Smooth muscle cell (in vitro differentiated cells): ENCODE data around the gene CARD19. TPM values are rescaled to one million over a fixed set of nuclear protein-coding genes. Genes with fewer than 3 reads are reported as not detected.

Source experiments
- DNase-seq: peaks from one replicate; lab custom pipeline; 2025; ENCODE audit not compliant: unreplicated experiment; lab: John Stamatoyannopoulos, UW
- H2AFZ ChIP-seq: fragments of 200-600 bp; sonication (generic); 2 replicates; pipeline ENCODE4 v1.6.0; 2016; ENCODE audit warnings: antibody characterized with exemption, low read depth, mild to moderate bottlenecking
- H3F3A ChIP-seq: fragments of 200-600 bp; sonication (generic); 2 replicates; pipeline ENCODE4 v1.6.0; 2017; ENCODE audit warnings: antibody characterized with exemption, low read depth
- H3K27ac ChIP-seq: fragments of 200-600 bp; sonication (generic); 2 replicates; pipeline ENCODE4 v1.5.1; 2016; ENCODE audit warnings: low read depth, mild to moderate bottlenecking
- H3K27me3 ChIP-seq: fragments of 200-600 bp; sonication (generic); 2 replicates; pipeline ENCODE4 v1.6.1; 2016; ENCODE audit warnings: low read depth, mild to moderate bottlenecking
- H3K36me3 ChIP-seq: fragments of 200-600 bp; sonication (generic); 2 replicates; pipeline ENCODE4 v1.5.1; 2016; ENCODE audit warnings: low read depth
- H3K4me1 ChIP-seq: fragments of 200-600 bp; sonication (generic); 2 replicates; pipeline ENCODE4 v1.5.1; 2016; ENCODE audit warnings: low read depth
- H3K4me2 ChIP-seq: fragments of 200-600 bp; sonication (generic); 2 replicates; pipeline ENCODE4 v1.6.0; 2016; ENCODE audit warnings: mild to moderate bottlenecking
- H3K4me3 ChIP-seq: fragments of 200-600 bp; sonication (generic); 2 replicates; pipeline ENCODE4 v1.5.1; 2016; ENCODE audit warnings: mild to moderate bottlenecking
- H3K79me2 ChIP-seq: fragments of 200-600 bp; sonication (generic); 2 replicates; pipeline ENCODE4 v1.6.0; 2016; ENCODE audit warnings: low read depth, mild to moderate bottlenecking
- H3K9ac ChIP-seq: fragments of 200-600 bp; sonication (generic); 2 replicates; pipeline ENCODE4 v1.6.0; 2016; ENCODE audit warnings: low read depth
- H3K9me3 ChIP-seq: fragments of 200-600 bp; sonication (generic); replicated peaks from 2 replicates; pipeline ENCODE4 v1.5.1; 2016; ENCODE audit warnings: low read depth
- H4K20me1 ChIP-seq: fragments of 200-600 bp; sonication (generic); 2 replicates; pipeline ENCODE4 v1.6.0; 2016; ENCODE audit warnings: low read depth
- WGBS: methylation state at CpG from one replicate; pipeline ENCODE4 v1.1.7; 2016; ENCODE audit warnings: low lambda C conversion rate; 5-methylcytosine and 5-hydroxymethylcytosine counted together
- polyA plus RNA-seq: library from polyadenylated mRNA; unstranded; fragments of >200 nt; fragmentation: Nextera tagmentation; extraction: Ambion mirVana; gene quantifications from 2 replicates; pipeline ENCODE4 v1.2.1, GENCODE V29; 2016
- total RNA-seq: library from RNA; depleted of rRNA; stranded (reverse); fragments of >200 nt; gene quantifications from 2 replicates; pipeline ENCODE4 v1.2.3, GENCODE V29; 2014
- TF ChIP-seq, protein P1 (sequence below): fragments of 200-600 bp; sonication (generic); IDR thresholded peaks from 2 replicates; pipeline ENCODE4 v1.5.1; 2017; ENCODE audit warnings: borderline replicate concordance, mild to moderate bottlenecking, antibody characterized with exemption; ENCODE audit not compliant: insufficient read depth, poor library complexity, severe bottlenecking

Gene CARD19
- total and polyA plus RNA-seq, 2 experiments from 2014 or later: 86.0 to 88.1 TPM

DNA sequence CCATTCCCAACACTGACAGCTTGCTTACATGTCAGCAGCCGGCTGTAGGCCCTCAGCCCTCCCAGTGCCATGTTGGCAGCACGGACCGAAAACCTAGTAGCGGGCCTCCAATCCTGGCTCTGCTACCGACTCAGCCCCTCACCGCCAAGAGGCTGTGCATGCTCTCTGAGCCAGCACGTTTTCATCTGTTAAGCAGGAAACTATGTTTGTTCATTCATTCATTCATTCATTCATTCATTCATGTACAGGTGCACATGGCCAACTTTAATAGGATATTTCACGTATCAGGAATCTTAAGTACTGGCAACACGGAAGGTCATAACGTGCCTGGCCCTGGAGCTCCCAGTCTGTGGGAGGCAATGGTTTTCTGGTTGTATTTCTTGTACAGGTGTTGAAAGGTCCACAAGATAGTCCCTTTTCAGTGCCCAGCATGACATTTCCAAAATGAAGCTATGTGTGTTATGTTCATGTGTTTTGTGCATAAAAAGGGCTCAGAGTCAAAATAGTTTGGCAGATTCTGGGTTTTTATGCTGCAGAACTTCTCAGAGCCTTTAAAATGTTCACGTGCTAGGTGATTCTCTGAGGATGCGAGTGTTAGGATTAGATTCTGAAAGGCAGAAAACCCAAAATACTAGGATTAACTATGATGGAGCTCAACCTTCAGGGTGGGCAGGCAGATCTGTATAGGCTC, 19.8 kb upstream of the CARD19 start:
- H3K4me1 ChIP-seq: no peaks in the 10 kb centered on the region
- no peaks in the 10 kb centered on the region for H4K20me1 ChIP-seq
- H3K9me3 ChIP-seq: no peaks in the 10 kb centered on the region
- H3K9ac ChIP-seq: no peak overlapping the region
- H3F3A ChIP-seq: peaks cover 8% of the 10 kb centered on the region
- no peaks in the 10 kb centered on the region for H3K27me3 ChIP-seq
- no peak overlapping the region for H2AFZ ChIP-seq
- H3K4me3 ChIP-seq: no peak overlapping the region
- no peak for DNase-seq
- no peak overlapping the region for H3K27ac ChIP-seq
- TF ChIP-seq, protein P1, sequence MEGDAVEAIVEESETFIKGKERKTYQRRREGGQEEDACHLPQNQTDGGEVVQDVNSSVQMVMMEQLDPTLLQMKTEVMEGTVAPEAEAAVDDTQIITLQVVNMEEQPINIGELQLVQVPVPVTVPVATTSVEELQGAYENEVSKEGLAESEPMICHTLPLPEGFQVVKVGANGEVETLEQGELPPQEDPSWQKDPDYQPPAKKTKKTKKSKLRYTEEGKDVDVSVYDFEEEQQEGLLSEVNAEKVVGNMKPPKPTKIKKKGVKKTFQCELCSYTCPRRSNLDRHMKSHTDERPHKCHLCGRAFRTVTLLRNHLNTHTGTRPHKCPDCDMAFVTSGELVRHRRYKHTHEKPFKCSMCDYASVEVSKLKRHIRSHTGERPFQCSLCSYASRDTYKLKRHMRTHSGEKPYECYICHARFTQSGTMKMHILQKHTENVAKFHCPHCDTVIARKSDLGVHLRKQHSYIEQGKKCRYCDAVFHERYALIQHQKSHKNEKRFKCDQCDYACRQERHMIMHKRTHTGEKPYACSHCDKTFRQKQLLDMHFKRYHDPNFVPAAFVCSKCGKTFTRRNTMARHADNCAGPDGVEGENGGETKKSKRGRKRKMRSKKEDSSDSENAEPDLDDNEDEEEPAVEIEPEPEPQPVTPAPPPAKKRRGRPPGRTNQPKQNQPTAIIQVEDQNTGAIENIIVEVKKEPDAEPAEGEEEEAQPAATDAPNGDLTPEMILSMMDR: no peak
- H3K4me2 ChIP-seq: no peak overlapping the region
- H3K79me2 ChIP-seq: no peaks in the 10 kb centered on the region
- 96% methylated on average over 12 of the region's 12 CpGs for WGBS
- no peaks in the 10 kb centered on the region for H3K36me3 ChIP-seq

DNA sequence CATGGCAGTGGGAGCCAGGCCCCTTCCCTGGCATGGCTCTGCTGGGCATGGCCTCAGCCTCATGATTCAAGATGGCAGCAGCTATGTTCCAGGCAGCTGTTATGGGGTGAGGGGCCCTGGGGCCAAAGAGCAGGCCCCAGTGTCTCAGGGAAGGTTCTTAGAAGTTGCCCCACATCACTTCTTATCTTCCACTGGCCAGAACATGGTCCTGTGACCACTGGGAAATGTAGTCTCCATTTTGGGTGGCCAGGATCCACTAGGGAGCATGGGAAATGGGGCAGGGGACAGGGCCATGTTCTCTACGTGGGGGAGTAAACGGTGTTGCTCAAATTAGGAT, 19.3 kb upstream of the CARD19 start:
- WGBS: 95% methylated on average over 2 of the region's 2 CpGs
- Histone ChIP-seq H2AFZ (no peak overlapping the region), H3K36me3 (no peaks in the 10 kb centered on the region), H3K4me3 (no peak overlapping the region), H3K27me3 (no peaks in the 10 kb centered on the region), H3K9ac (no peak overlapping the region), H3F3A (peaks cover 8% of the 10 kb centered on the region), H3K4me2 (no peak overlapping the region), H4K20me1 (no peaks in the 10 kb centered on the region), H3K9me3 (no peaks in the 10 kb centered on the region), H3K79me2 (no peaks in the 10 kb centered on the region), H3K27ac (no peak overlapping the region), H3K4me1 (no peaks in the 10 kb centered on the region)
- TF ChIP-seq, protein P1: no peak
- DNase-seq: no peak

DNA sequence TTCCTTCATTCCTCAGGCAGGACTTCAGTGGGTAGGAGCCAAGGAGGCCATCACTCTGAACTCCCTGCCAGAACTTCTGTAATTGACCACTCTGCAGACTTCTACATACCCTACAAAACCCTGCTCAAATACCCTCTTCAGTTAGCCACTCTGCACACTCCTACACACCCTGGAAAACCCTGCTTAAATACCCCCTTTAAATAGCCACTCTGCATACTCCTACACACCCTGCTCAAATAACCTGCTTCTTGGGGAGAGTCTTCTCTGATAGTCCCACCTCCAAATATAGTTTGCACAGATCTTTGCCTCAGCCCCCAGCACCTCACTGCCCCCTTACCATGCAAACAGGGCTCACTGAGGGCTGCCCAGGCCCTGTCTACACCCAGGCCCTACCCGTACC, 18.6 kb upstream of the CARD19 start:
- Histone ChIP-seq H3K4me3 (no peak overlapping the region), H4K20me1 (no peaks in the 10 kb centered on the region)

More for the DNA sequence above, 18.6 kb upstream of the CARD19 start:
- H3K4me2 ChIP-seq: no peak overlapping the region
- H3K27ac ChIP-seq: no peak overlapping the region
- peaks cover 8% of the 10 kb centered on the region for H3F3A ChIP-seq
- TF ChIP-seq, protein P1: no peak
- no peaks in the 10 kb centered on the region for H3K9me3 ChIP-seq
- H3K36me3 ChIP-seq: no peaks in the 10 kb centered on the region
- H2AFZ ChIP-seq: no peak overlapping the region
- H3K9ac ChIP-seq: no peak overlapping the region
- no peaks in the 10 kb centered on the region for H3K79me2 ChIP-seq
- 95% methylated on average over 1 of the region's 1 CpG for WGBS
- no peak for DNase-seq
- H3K4me1 ChIP-seq: no peaks in the 10 kb centered on the region
- H3K27me3 ChIP-seq: no peaks in the 10 kb centered on the region
